GM06990 (cell line): ENCODE measurements around the gene ERCC2.
"Not testable (repeated sequence)": the region's sequence is repeated elsewhere in the genome, so short reads cannot be mapped to it uniquely, and the experiment has no call there.

Experiments used
- DNase-seq: peaks from one replicate; pipeline ENCODE4 v3.0.0-alpha.2; 2011; ENCODE audit not compliant: insufficient read length; ENCODE audit errors: extremely low read depth
- H3K27me3 ChIP-seq: replicated peaks from 2 replicates; pipeline ENCODE4 v1.6.0; 2011; ENCODE audit warnings: low read length; ENCODE audit not compliant: control insufficient read depth, insufficient read depth
- H3K36me3 ChIP-seq: 2 replicates; pipeline ENCODE4 v1.5.1; 2011; ENCODE audit warnings: low read length; ENCODE audit not compliant: control insufficient read depth, insufficient read depth
- H3K4me3 ChIP-seq: replicated peaks from 2 replicates; pipeline ENCODE4 v1.5.1; 2011; ENCODE audit warnings: low read depth, mild to moderate bottlenecking, control low read depth, low read length
- CTCF ChIP-seq: IDR thresholded peaks from 2 replicates; pipeline ENCODE4 v1.5.1; 2011; ENCODE audit warnings: low read length, control low read depth, mild to moderate bottlenecking, inconsistent platforms; ENCODE audit not compliant: insufficient read depth, poor library complexity, severe bottlenecking

Gene ERCC2

GRCh38 chr19:45322311-45322710, 48.1 kb downstream of the ERCC2 start:
- Histone ChIP-seq H3K27me3 (no peaks in the 10 kb centered on the region), H3K36me3 (no peaks in the 10 kb centered on the region), H3K4me3 (no peak overlapping the region)
- DNase-seq, result no peak
- no peak for TF ChIP-seq CTCF

DNA sequence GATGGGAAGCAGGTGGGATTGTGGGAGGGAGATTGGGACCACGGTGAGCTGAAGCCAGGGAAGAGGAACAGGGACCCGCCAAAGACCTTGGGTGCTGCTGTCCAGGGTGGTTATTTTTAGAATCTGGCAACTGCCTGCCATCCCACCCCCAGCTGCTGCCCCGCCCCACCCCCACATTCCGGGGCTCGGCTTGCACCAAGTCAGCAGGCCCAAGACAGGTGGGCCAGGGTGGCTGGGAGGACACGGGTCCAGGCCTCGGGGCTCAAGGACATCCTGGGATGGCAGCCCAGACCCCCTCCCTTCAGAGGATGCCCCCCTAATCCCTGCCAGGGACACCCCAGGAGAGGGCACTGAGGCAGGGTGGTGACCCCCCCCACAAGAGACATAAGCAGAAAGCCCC, 48.5 kb downstream of the ERCC2 start:
- no peak for TF ChIP-seq CTCF
- Histone ChIP-seq H3K36me3 (no peaks in the 10 kb centered on the region), H3K4me3 (no peak overlapping the region), H3K27me3 (no peaks in the 10 kb centered on the region)
- no peak for DNase-seq

- Histone ChIP-seq H3K4me3 (no peak overlapping the region), H3K27me3 (no peaks in the 10 kb centered on the region), H3K36me3 (no peaks in the 10 kb centered on the region)
- no peak for DNase-seq
- no peak for TF ChIP-seq CTCF
These were observed 49.2 kb downstream of the ERCC2 start for GRCh38 chr19:45320997-45321775.

- Histone ChIP-seq H3K4me3 (no peak overlapping the region), H3K36me3 (no peaks in the 10 kb centered on the region), H3K27me3 (no peaks in the 10 kb centered on the region)
- no peak for DNase-seq
- TF ChIP-seq CTCF, result no peak
These were observed 55.1 kb downstream of the ERCC2 start for GRCh38 chr19:45315304-45315703.

DNA sequence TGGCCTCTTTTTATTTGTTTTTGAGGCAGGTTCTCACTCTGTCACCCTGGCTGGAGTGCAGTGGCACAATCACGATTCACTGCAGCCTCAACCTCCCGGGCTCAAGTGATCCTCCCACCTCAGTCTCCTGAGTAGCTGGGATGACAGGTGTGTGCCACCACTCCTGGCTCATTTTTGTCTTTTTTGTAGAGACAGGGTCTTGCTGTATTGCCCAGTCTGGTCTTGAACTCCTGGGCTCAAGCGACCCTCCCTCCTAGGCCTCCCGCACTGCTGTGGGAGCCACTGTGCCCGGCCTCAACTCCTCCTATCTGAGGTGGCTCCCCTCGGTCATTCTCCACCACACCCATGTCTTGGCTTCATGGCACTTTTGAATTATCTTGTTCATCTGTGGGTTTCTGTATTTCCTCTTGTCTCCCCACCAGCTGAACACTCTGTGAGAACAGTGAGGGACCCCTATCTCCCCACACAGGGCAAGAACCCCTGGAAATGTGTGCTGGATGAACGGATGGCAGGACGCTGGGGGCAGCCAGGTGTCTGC, 55.6 kb downstream of the ERCC2 start:
- no peaks in the 10 kb centered on the region for H3K36me3 ChIP-seq
- H3K27me3 ChIP-seq, result no peaks in the 10 kb centered on the region
- DNase-seq, result no peak
- no peak for TF ChIP-seq CTCF
- no peak overlapping the region for H3K4me3 ChIP-seq

DNA sequence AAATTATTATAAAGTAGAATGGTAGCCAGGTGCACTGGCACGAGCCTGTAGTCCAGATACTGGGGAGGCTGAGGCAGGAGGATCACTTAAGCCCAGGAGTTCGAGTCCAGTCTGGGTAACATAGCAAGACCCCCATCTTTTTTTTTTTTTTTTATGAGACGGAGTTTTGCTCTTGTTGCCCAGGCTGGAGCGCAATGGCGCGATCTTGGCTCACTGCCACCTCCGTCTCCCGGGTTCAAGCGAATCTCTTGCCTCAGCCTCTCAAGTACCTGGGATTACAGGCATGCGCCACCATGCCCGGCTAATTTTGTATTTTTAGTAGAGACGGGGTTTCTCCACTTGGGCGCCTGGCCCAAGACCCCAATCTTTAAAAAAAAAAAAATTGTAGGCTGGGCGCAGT, 58.1 kb downstream of the ERCC2 start:
- not testable (repeated sequence) for H3K27me3 ChIP-seq, DNase-seq, H3K36me3 ChIP-seq, H3K4me3 ChIP-seq
